Activated CD4-positive, alpha-beta T cell treated with anti-CD3 and anti-CD28 coated beads, Interleukin-10, Interleukin-2, amounts not matched to agents 100 ng/mL and 50 ng/mL, durations not matched to agents 16 hours and 8 hours (primary cell): ENCODE measurements around the gene C1orf146.
"Not testable (repeated sequence)": the region's sequence is repeated elsewhere in the genome, so short reads cannot be mapped to it uniquely, and the experiment has no call there.

Experiments
- DNase-seq: peaks from one replicate; pipeline ENCODE4 v3.0.0-alpha.2; 2020

The C1orf146 gene

GRCh38 chr1:92276082-92276481 lies 58.4 kb downstream of the C1orf146 start:
- DNase-seq = no peak

GRCh38 chr1:92277105-92277723 lies 59.5 kb downstream of the C1orf146 start:
- DNase-seq = no peak

- not testable (repeated sequence) for DNase-seq
Observed at GRCh38 chr1:92279781-92280180, 62.1 kb downstream of the C1orf146 start.

- not testable (repeated sequence) for DNase-seq
Observed at GRCh38 chr1:92281411-92281810, 63.7 kb downstream of the C1orf146 start.

- no peak for DNase-seq
Observed at GRCh38 chr1:92291372-92291999, 73.8 kb downstream of the C1orf146 start.
